Measurements from ENCODE around the gene CAPN3.

CAPN3 gene

DNA sequence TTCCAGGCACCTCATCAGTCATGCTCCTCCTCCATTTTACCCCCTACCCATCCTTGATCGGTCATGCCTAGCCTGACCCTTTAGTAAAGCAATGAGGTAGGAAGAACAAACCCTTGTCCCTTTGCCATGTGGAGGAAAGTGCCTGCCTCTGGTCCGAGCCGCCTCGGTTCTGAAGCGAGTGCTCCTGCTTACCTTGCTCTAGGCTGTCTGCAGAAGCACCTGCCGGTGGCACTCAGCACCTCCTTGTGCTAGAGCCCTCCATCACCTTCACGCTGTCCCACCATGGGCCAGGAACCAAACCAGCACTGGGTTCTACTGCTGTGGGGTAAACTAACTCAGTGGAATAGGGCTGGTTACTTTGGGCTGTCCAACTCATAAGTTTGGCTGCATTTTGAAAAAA is 52.6 kb downstream of the CAPN3 start:
- Mint-ChIP-seq H3K36me3 (ENCODE audit: insufficient read depth) (peaks cover 10% of the 10 kb centered on the region), H3K4me1 (ENCODE audit: low read depth in 2 of 2) (no peaks in the 10 kb centered on the region), H3K4me3 (no peak overlapping the region), H3K27me3 (no peaks in the 10 kb centered on the region), H3K27ac (no peak overlapping the region), H3K9me3 (no peaks in the 10 kb centered on the region)
- DNase-seq (no peak), ATAC-seq (replicated peaks) (no peak)

- peaks cover 28% of the 10 kb centered on the region for H3K36me3 Mint-ChIP-seq (ENCODE audit: insufficient read depth)
Observed at GRCh38 chr15:42413920-42414319, 54.6 kb downstream of the CAPN3 start.

GRCh38 chr15:42419369-42419768 is 60.1 kb downstream of the CAPN3 start:
- Mint-ChIP-seq H3K4me3 (no peak overlapping the region), H3K9me3 (no peaks in the 10 kb centered on the region)

More at GRCh38 chr15:42413920-42414319, 54.6 kb downstream of the CAPN3 start:
- Mint-ChIP-seq H3K4me1 (ENCODE audit: low read depth in 2 of 2) (no peaks in the 10 kb centered on the region), H3K4me3 (no peak overlapping the region), H3K9me3 (no peaks in the 10 kb centered on the region), H3K27me3 (no peaks in the 10 kb centered on the region), H3K27ac (no peak overlapping the region)
- ATAC-seq (replicated peaks) (no peak), DNase-seq (no peak)

DNA sequence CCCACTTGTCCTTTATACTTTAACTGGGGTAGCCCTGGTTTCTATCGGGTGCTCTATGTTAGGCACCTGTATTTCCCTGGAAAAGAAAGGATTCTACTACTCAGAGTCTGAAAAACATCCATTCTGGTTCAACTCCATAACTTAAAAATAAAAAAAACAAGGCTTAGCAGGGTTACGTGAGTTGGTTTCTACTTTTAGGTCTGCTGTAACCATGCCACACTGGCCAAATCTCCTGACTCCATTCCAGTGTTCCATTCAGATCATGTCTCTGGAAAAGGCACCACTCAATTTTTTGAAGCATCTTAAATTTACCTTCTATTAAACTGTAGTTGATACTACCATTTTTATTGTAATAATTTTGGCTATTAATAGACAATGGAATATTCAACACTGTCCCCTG is 62.1 kb downstream of the CAPN3 start:
- no peak for DNase-seq
- Mint-ChIP-seq H3K4me3 (no peak overlapping the region), H3K9me3 (no peaks in the 10 kb centered on the region), H3K36me3 (ENCODE audit: insufficient read depth) (peaks cover 75% of the 10 kb centered on the region), H3K27ac (no peak overlapping the region), H3K27me3 (no peaks in the 10 kb centered on the region), H3K4me1 (ENCODE audit: low read depth in 2 of 2) (no peaks in the 10 kb centered on the region)
- no peak for ATAC-seq (replicated peaks)

More at GRCh38 chr15:42419369-42419768, 60.1 kb downstream of the CAPN3 start:
- Mint-ChIP-seq H3K27ac (no peak overlapping the region), H3K4me1 (ENCODE audit: low read depth in 2 of 2) (no peaks in the 10 kb centered on the region), H3K36me3 (ENCODE audit: insufficient read depth) (peaks cover 64% of the 10 kb centered on the region), H3K27me3 (no peaks in the 10 kb centered on the region)
- ATAC-seq (replicated peaks) = no peak
- DNase-seq = no peak

DNA sequence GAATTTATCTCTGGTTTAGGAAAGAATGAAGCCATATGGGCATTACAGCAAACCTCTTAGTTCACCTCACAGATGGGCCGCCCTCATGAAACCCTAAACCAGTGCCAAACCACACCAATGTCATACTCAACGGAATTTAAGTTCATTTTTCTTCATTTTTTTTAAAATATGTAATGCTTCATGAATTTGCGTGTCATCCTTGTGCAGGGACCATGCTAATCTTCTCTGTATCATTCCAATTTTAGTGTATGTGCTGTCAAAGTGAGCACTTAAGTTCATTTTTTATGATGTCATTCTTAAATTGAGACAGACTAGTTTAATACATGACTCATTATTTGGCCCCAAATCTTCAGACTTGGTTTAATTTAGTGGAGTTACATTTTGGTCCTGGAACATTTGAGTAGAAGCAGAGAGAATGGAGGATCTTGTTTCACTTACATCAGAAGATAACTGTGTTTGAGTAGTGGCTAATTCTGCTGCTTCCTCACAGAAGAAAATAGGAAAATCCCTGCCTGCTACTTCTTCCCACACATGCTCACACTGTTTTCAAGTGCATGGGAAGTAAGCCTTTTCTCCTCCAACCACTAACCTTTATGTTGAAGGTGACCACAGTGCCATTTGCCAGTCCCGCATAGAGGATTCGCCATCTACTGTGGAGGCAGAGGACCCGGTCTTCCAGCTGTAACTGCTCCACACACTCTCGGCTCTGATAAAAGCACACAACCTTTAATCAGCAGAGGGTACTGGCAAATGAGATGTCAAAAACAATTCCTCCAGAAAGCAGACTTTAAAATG is 68.3 kb downstream of the CAPN3 start:
- Mint-ChIP-seq H3K27ac (no peak overlapping the region), H3K4me3 (no peak overlapping the region), H3K36me3 (ENCODE audit: insufficient read depth) (peaks cover 75% of the 10 kb centered on the region), H3K9me3 (no peaks in the 10 kb centered on the region), H3K27me3 (no peaks in the 10 kb centered on the region), H3K4me1 (ENCODE audit: low read depth in 2 of 2) (no peaks in the 10 kb centered on the region)
- ATAC-seq (replicated peaks) (no peak), DNase-seq (no peak)

DNA sequence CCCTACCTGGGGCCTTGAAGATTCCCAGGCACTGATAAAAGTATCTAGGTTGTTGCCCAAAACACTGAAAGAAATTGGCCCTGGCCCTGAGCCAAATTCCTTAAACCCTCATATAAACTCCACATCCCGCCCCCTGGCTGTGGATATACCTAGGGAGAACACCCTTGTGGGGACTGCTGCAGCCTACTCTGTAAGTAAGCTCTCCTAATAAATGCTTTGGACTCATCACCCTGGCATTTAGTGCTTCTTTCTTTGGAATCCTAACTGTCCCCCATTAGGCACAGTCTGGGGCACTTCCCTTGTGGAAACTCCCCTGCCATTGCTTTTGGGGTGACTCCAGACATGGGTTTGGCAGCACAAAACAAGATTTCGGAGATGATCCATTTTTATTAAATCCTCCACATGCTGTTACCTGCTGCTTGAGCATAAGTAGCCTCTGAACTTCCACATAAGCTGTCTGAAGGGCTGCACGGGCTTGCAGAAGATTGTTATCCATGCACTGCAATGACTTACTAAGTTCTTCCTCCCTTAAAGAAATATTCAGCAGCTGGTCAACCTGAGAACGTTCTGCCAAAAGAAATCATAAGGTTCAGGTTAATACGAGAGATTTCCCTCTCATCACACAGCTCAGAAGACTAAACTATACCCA is 85.2 kb downstream of the CAPN3 start:
- DNase-seq (no peak), ATAC-seq (replicated peaks) (no peak)
- Mint-ChIP-seq H3K4me1 (ENCODE audit: low read depth in 2 of 2) (no peaks in the 10 kb centered on the region), H3K36me3 (ENCODE audit: insufficient read depth) (peaks cover 38% of the 10 kb centered on the region), H3K9me3 (no peaks in the 10 kb centered on the region), H3K27me3 (no peaks in the 10 kb centered on the region), H3K4me3 (no peak overlapping the region), H3K27ac (peak overlapping the region; percentile 21 to 44)

DNA sequence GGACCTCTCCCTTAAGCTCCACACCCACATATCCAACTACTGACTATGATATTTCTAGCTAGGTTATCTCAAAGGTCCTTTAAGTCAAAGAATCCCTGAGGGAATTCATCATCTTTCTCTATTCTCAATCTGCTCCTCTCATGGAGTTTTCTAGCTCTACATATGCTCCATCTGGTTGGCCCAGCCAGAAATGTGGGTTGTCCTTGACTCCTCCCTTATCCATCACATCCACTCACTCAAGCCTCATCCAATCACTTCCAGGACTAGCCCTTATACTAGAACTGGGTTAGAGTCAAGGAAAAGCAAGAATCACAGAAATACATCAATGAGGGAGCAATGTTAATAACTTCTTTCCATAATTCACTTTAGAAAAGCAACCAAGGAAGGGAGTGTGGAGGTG is 86.2 kb downstream of the CAPN3 start:
- H3K27me3 Mint-ChIP-seq = no peaks in the 10 kb centered on the region
- no peak overlapping the region for H3K4me3 Mint-ChIP-seq
- peaks cover 41% of the 10 kb centered on the region for H3K36me3 Mint-ChIP-seq (ENCODE audit: insufficient read depth)
- DNase-seq (no peak), ATAC-seq (replicated peaks) (no peak)
- no peaks in the 10 kb centered on the region for H3K9me3 Mint-ChIP-seq
- H3K4me1 Mint-ChIP-seq (ENCODE audit: low read depth in 2 of 2) = no peaks in the 10 kb centered on the region
- peak overlapping the region in 1 of 2 donors; percentile 1 for H3K27ac Mint-ChIP-seq

- H3K4me1 Mint-ChIP-seq (ENCODE audit: low read depth in 2 of 2) = no peaks in the 10 kb centered on the region
- H3K36me3 Mint-ChIP-seq (ENCODE audit: insufficient read depth) = peaks cover 42% of the 10 kb centered on the region
- ATAC-seq (replicated peaks) (no peak), DNase-seq (no peak)
- no peaks in the 10 kb centered on the region for H3K27me3 Mint-ChIP-seq
- H3K4me3 Mint-ChIP-seq = no peak overlapping the region
- no peak overlapping the region for H3K27ac Mint-ChIP-seq
- no peaks in the 10 kb centered on the region for H3K9me3 Mint-ChIP-seq
Observed at GRCh38 chr15:42447599-42447998, 88.3 kb downstream of the CAPN3 start.

DNA sequence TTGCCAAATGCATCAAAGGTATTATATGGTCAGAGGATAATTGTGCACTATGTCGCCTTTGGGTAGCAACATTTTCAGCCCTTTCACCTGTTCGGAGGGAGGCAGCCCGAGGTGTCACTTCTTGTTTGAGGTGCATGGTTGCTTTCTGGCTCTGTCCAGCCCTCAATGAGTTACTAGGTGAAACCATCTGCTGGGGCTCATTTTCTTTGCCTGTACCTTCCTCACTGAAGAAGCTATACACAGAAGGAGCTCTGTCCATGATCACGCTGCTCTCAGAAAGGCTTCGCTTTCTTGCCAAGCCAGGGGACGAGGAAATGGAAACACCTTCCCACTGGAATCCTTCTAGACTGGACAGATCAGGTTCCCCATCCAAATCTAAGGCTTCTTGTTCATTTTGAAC is 89.0 kb downstream of the CAPN3 start:
- H3K4me1 Mint-ChIP-seq (ENCODE audit: low read depth in 2 of 2) = no peaks in the 10 kb centered on the region
- H3K27ac Mint-ChIP-seq = no peak overlapping the region
- DNase-seq (no peak), ATAC-seq (replicated peaks) (no peak)
- H3K27me3 Mint-ChIP-seq = no peaks in the 10 kb centered on the region
- H3K36me3 Mint-ChIP-seq (ENCODE audit: insufficient read depth) = peaks cover 43% of the 10 kb centered on the region
- no peaks in the 10 kb centered on the region for H3K9me3 Mint-ChIP-seq
- no peak overlapping the region for H3K4me3 Mint-ChIP-seq

DNA sequence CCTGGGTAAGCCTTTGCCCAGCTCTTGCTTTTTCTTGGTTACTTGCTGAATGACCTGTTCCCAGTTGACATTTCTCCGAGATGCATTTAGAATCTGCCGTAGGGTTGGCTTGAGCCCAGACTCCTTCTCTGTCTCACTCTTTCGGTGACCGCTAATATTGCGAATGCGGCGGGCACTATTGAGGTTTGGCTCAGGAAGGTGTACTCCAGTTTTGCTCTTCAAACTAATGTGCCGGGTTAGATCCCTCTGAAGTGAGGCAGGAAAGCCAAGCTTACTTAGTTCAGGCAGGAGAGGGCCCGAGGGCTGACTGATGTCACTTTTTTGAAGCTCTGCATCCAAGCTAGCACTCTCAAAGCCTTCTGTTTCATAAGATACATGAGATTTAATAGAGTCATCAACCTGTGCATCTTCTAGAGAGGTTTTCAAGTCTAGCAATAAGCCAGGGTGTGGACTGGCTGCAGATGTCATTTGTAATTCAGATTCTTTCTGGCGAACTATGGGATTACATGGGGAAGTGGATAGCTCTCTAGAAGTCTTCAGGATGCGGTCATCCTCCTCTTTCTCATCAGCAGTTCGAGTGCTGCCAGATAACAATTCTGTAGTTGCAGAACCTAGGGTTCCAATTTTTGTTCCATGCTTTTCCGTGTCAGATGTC is 90.6 kb downstream of the CAPN3 start:
- H3K4me1 Mint-ChIP-seq (ENCODE audit: low read depth in 2 of 2) = no peaks in the 10 kb centered on the region
- H3K27me3 Mint-ChIP-seq = no peaks in the 10 kb centered on the region
- H3K4me3 Mint-ChIP-seq = no peak overlapping the region
- H3K36me3 Mint-ChIP-seq (ENCODE audit: insufficient read depth) = peaks cover 36% of the 10 kb centered on the region
- no peaks in the 10 kb centered on the region for H3K9me3 Mint-ChIP-seq
- H3K27ac Mint-ChIP-seq = peak overlapping the region in 1 of 2 donors; percentile 8
- ATAC-seq (replicated peaks) = no peak
- no peak for DNase-seq

GRCh38 chr15:42450425-42450790 is 91.1 kb downstream of the CAPN3 start:
- DNase-seq (no peak), ATAC-seq (replicated peaks) (no peak)
- Mint-ChIP-seq H3K27me3 (no peaks in the 10 kb centered on the region), H3K4me3 (no peak overlapping the region), H3K27ac (no peak overlapping the region), H3K4me1 (ENCODE audit: low read depth in 2 of 2) (no peaks in the 10 kb centered on the region), H3K9me3 (no peaks in the 10 kb centered on the region), H3K36me3 (ENCODE audit: insufficient read depth) (peaks cover 33% of the 10 kb centered on the region)

GRCh38 chr15:42453826-42454225 is 94.5 kb downstream of the CAPN3 start:
- no peaks in the 10 kb centered on the region for H3K9me3 Mint-ChIP-seq

DNA sequence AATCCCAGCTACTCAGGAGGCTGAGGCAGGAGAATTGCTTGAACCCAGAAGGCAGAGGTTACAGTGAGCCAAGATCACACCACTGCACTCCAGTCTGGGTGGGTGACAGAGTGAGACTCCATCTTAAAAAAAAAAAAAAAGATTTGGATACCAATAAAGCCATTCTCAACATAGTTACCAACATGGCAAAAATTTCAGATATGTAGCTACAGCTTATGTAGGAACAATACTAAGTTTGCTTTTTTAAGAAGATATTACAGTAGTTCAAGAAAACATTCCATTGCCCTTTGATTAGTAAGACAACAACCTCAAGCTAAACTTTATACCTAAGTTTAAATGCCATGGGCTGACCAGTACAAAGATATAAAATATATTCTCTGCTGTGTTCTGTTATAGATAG is 97.2 kb downstream of the CAPN3 start:
- peak overlapping the region in 1 of 2 donors; percentile 0 for H3K27ac Mint-ChIP-seq
- no peaks in the 10 kb centered on the region for H3K27me3 Mint-ChIP-seq
- peaks cover 20% of the 10 kb centered on the region for H3K36me3 Mint-ChIP-seq (ENCODE audit: insufficient read depth)
- DNase-seq = no peak
- ATAC-seq (replicated peaks) = no peak
- H3K9me3 Mint-ChIP-seq = no peaks in the 10 kb centered on the region
- peaks cover 2 to 13% of the 10 kb centered on the region in 2 donors for H3K4me1 Mint-ChIP-seq (ENCODE audit: low read depth in 2 of 2)
- H3K4me3 Mint-ChIP-seq = no peak overlapping the region

More at GRCh38 chr15:42453826-42454225, 94.5 kb downstream of the CAPN3 start:
- H3K4me3 Mint-ChIP-seq = no peak overlapping the region
- DNase-seq (no peak), ATAC-seq (replicated peaks) (no peak)
- H3K27ac Mint-ChIP-seq = peak overlapping the region in 1 of 2 donors; percentile 46
- H3K36me3 Mint-ChIP-seq (ENCODE audit: insufficient read depth) = peaks cover 32% of the 10 kb centered on the region
- no peaks in the 10 kb centered on the region for H3K27me3 Mint-ChIP-seq
- H3K4me1 Mint-ChIP-seq (ENCODE audit: low read depth in 2 of 2) = peaks cover 2 to 8% of the 10 kb centered on the region in 2 donors

GRCh38 chr15:42456971-42457370 is 97.7 kb downstream of the CAPN3 start:
- H3K4me3 Mint-ChIP-seq = no peak overlapping the region
- ATAC-seq (replicated peaks) (no peak), DNase-seq (no peak)
- H3K27me3 Mint-ChIP-seq = no peaks in the 10 kb centered on the region
- H3K9me3 Mint-ChIP-seq = no peaks in the 10 kb centered on the region
- peaks cover 2 to 13% of the 10 kb centered on the region in 2 donors for H3K4me1 Mint-ChIP-seq (ENCODE audit: low read depth in 2 of 2)
- peaks cover 17% of the 10 kb centered on the region for H3K36me3 Mint-ChIP-seq (ENCODE audit: insufficient read depth)
- H3K27ac Mint-ChIP-seq = peak overlapping the region in 1 of 2 donors; percentile 0

Data from effector memory CD8-positive, alpha-beta T cell (primary cell).